Natural killer cell treated with Interleukin-12 subunit alpha and Interleukin-12 subunit beta and Interleukin-15 and Interleukin-18, amount 100 ng/mL, for 72 hours (primary cell): ENCODE data around the gene REV3L. TPM values are rescaled to one million over a fixed set of nuclear protein-coding genes. Genes with fewer than 3 reads are reported as not detected.
"Not testable (repeated sequence)": the region's sequence is repeated elsewhere in the genome, so short reads cannot be mapped to it uniquely, and the experiment has no call there.

Source experiments
- ATAC-seq, 2 donors: fragments of 150-1000 bp; cut with Tn5 transposase in 1 of 2; sonication (Bioruptor Pico), chemical (Tn5 transposase) in 1 of 2; 2 replicates each; pipeline ENCODE4 v1.10.0; 2021
- DNase-seq: peaks from one replicate; pipeline ENCODE4 v3.0.0; 2022; ENCODE audit warnings: low spot score
- H3K27ac Mint-ChIP-seq, 2 donors: 1 replicate in 1 of 2; 2 replicates in 1 of 2; pipeline ENCODE4 v1.8.0; 2022; ENCODE audit warnings: mixed read lengths in 2 of 2, mild to moderate bottlenecking in 1 of 2, moderate library complexity in 1 of 2
- H3K27me3 Mint-ChIP-seq, 2 donors: 1 replicate in 1 of 2; 2 replicates in 1 of 2; pipeline ENCODE4 v1.8.0; 2022; ENCODE audit warnings: mixed read lengths in 2 of 2
- H3K36me3 Mint-ChIP-seq: one replicate; pipeline ENCODE4 v1.8.0; 2022; ENCODE audit warnings: mixed read lengths
- H3K4me1 Mint-ChIP-seq, 2 donors: 1 replicate in 1 of 2; 2 replicates in 1 of 2; pipeline ENCODE4 v1.8.0; 2022; ENCODE audit warnings: low read depth in 2 of 2, mixed read lengths in 2 of 2, mild to moderate bottlenecking in 1 of 2
- H3K4me3 Mint-ChIP-seq: one replicate; pipeline ENCODE4 v1.8.0; 2022; ENCODE audit warnings: mixed read lengths
- H3K9me3 Mint-ChIP-seq: 2 replicates; pipeline ENCODE4 v1.8.0; 2022; ENCODE audit warnings: mixed read lengths
- total RNA-seq, 2 donors: library from RNA; stranded (reverse); gene quantifications; one replicate each; pipeline ENCODE4 v1.2.3, GENCODE V29; 2022

The REV3L gene
- total RNA-seq, 2 donors from 2014 or later = 12.8 to 31.0 TPM

GRCh38 chr6:111270121-111270520 lies 212.9 kb downstream of the REV3L start:
- Mint-ChIP-seq H3K4me3 (no peak overlapping the region), H3K9me3 (peaks cover 8% of the 10 kb centered on the region), H3K27ac (no peak overlapping the region), H3K36me3 (peaks cover 41% of the 10 kb centered on the region), H3K27me3 (no peaks in the 10 kb centered on the region), H3K4me1 (peaks cover 4 to 10% of the 10 kb centered on the region in 2 donors)
- DNase-seq (no peak), ATAC-seq (no peak)

- Mint-ChIP-seq H3K27me3 (no peaks in the 10 kb centered on the region), H3K36me3 (peaks cover 34% of the 10 kb centered on the region), H3K4me3 (no peak overlapping the region), H3K4me1 (peaks cover 4 to 10% of the 10 kb centered on the region in 2 donors), H3K9me3 (peaks cover 5% of the 10 kb centered on the region), H3K27ac (no peak overlapping the region)
- DNase-seq (no peak), ATAC-seq (no peak)
These were observed 213.5 kb downstream of the REV3L start for GRCh38 chr6:111269401-111269970.

GRCh38 chr6:111267764-111268333 lies 215.2 kb downstream of the REV3L start:
- peaks cover 10 to 15% of the 10 kb centered on the region in 2 donors for H3K4me1 Mint-ChIP-seq
- H3K36me3 Mint-ChIP-seq = peaks cover 26% of the 10 kb centered on the region
- no peak for DNase-seq
- H3K27ac Mint-ChIP-seq = no peak overlapping the region
- H3K9me3 Mint-ChIP-seq = no peaks in the 10 kb centered on the region
- ATAC-seq = no peak
- no peak overlapping the region for H3K4me3 Mint-ChIP-seq
- H3K27me3 Mint-ChIP-seq = no peaks in the 10 kb centered on the region

- DNase-seq = no peak
- H3K4me3 Mint-ChIP-seq = no peak overlapping the region
- ATAC-seq = no peak
- no peaks in the 10 kb centered on the region for H3K9me3 Mint-ChIP-seq
- H3K36me3 Mint-ChIP-seq = peaks cover 26% of the 10 kb centered on the region
- no peaks in the 10 kb centered on the region for H3K27me3 Mint-ChIP-seq
- peaks cover 10 to 15% of the 10 kb centered on the region in 2 donors for H3K4me1 Mint-ChIP-seq
- no peak overlapping the region for H3K27ac Mint-ChIP-seq
These were observed 216.7 kb downstream of the REV3L start for GRCh38 chr6:111266276-111266675.

- Mint-ChIP-seq H3K9me3 (no peaks in the 10 kb centered on the region), H3K4me1 (peaks cover 10 to 16% of the 10 kb centered on the region in 2 donors), H3K27me3 (no peaks in the 10 kb centered on the region), H3K36me3 (peaks cover 26% of the 10 kb centered on the region), H3K27ac (no peak overlapping the region), H3K4me3 (no peak overlapping the region)
- DNase-seq (no peak), ATAC-seq (no peak)
These were observed 217.2 kb downstream of the REV3L start for GRCh38 chr6:111265842-111266241.

GRCh38 chr6:111263837-111264236 lies 219.2 kb downstream of the REV3L start:
- peaks cover 26% of the 10 kb centered on the region for H3K36me3 Mint-ChIP-seq
- no peaks in the 10 kb centered on the region for H3K27me3 Mint-ChIP-seq
- no peak for ATAC-seq
- no peak for DNase-seq
- H3K4me3 Mint-ChIP-seq = no peak overlapping the region
- H3K9me3 Mint-ChIP-seq = no peaks in the 10 kb centered on the region
- H3K4me1 Mint-ChIP-seq = peaks cover 12 to 28% of the 10 kb centered on the region in 2 donors
- peak overlapping the region in 1 of 2 donors; percentile 20 for H3K27ac Mint-ChIP-seq

GRCh38 chr6:111260570-111261298 lies 222.3 kb downstream of the REV3L start:
- DNase-seq (no peak), ATAC-seq (no peak)
- no peaks in the 10 kb centered on the region for H3K27me3 Mint-ChIP-seq
- H3K36me3 Mint-ChIP-seq = peaks cover 5% of the 10 kb centered on the region
- peak overlapping the region; percentile 83 for H3K4me3 Mint-ChIP-seq
- H3K9me3 Mint-ChIP-seq = no peaks in the 10 kb centered on the region
- H3K27ac Mint-ChIP-seq = peak overlapping the region; percentile 72 to 74
- H3K4me1 Mint-ChIP-seq = peaks cover 12 to 23% of the 10 kb centered on the region in 2 donors

GRCh38 chr6:111259089-111259831 lies 223.8 kb downstream of the REV3L start:
- Mint-ChIP-seq H3K4me1 (peaks cover 12 to 23% of the 10 kb centered on the region in 2 donors), H3K4me3 (peak overlapping the region; percentile 83), H3K27ac (peak overlapping the region; percentile 72 to 74), H3K36me3 (peaks cover 5% of the 10 kb centered on the region), H3K9me3 (no peaks in the 10 kb centered on the region), H3K27me3 (peaks cover under 1 to 7% of the 10 kb centered on the region in 2 donors)
- ATAC-seq (peak; percentile 99 to 100), DNase-seq (peak; percentile 99)

- Mint-ChIP-seq H3K9me3 (no peaks in the 10 kb centered on the region), H3K27ac (peak overlapping the region; percentile 72 to 74), H3K4me3 (peak overlapping the region; percentile 83), H3K27me3 (peaks cover 7 to 13% of the 10 kb centered on the region in 2 donors), H3K4me1 (peaks cover 6 to 19% of the 10 kb centered on the region in 2 donors), H3K36me3 (peaks cover 1% of the 10 kb centered on the region)
- DNase-seq (no peak), ATAC-seq (no peak)
These were observed 224.4 kb downstream of the REV3L start for GRCh38 chr6:111258615-111259088.

- Mint-ChIP-seq H3K36me3 (no peaks in the 10 kb centered on the region), H3K4me1 (peaks cover 5 to 18% of the 10 kb centered on the region in 2 donors), H3K27me3 (peaks cover 7 to 16% of the 10 kb centered on the region in 2 donors), H3K4me3 (peak overlapping the region; percentile 83), H3K27ac (peak overlapping the region; percentile 72 to 74), H3K9me3 (no peaks in the 10 kb centered on the region)
- no peak for DNase-seq
- ATAC-seq = no peak
These were observed 225.0 kb downstream of the REV3L start for GRCh38 chr6:111258010-111258409.

- Mint-ChIP-seq H3K27ac (no peak overlapping the region), H3K4me1 (peaks cover 5 to 18% of the 10 kb centered on the region in 2 donors), H3K4me3 (no peak overlapping the region), H3K27me3 (peaks cover 7 to 16% of the 10 kb centered on the region in 2 donors), H3K9me3 (no peaks in the 10 kb centered on the region), H3K36me3 (no peaks in the 10 kb centered on the region)
- no peak for DNase-seq
- no peak for ATAC-seq
These were observed 226.4 kb downstream of the REV3L start for GRCh38 chr6:111256646-111257045.

- H3K36me3 Mint-ChIP-seq, ATAC-seq, H3K4me3 Mint-ChIP-seq, H3K27ac Mint-ChIP-seq, H3K9me3 Mint-ChIP-seq, DNase-seq: not testable (repeated sequence)
- Mint-ChIP-seq H3K4me1 (peaks cover 5 to 16% of the 10 kb centered on the region in 2 donors), H3K27me3 (peaks cover 7 to 16% of the 10 kb centered on the region in 2 donors)
These were observed 227.2 kb downstream of the REV3L start for GRCh38 chr6:111255838-111256237.

GRCh38 chr6:111254779-111255166 lies 228.2 kb downstream of the REV3L start:
- Mint-ChIP-seq H3K4me1 (peaks cover 5 to 9% of the 10 kb centered on the region in 2 donors), H3K4me3 (no peak overlapping the region), H3K27me3 (peaks cover 7 to 16% of the 10 kb centered on the region in 2 donors), H3K36me3 (no peaks in the 10 kb centered on the region), H3K9me3 (no peaks in the 10 kb centered on the region), H3K27ac (no peak overlapping the region)
- ATAC-seq = no peak
- no peak for DNase-seq
